SK-N-SH (cell line): ENCODE data around the gene CHDH. TPM values are rescaled to one million over a fixed set of nuclear protein-coding genes. Genes with fewer than 3 reads are reported as not detected.

Source experiments
- CTCF ChIA-PET: fragments of 300-600, 350-600 bp; formaldehyde crosslinking; extraction: SDS; loops from one replicate; lab custom pipeline; 2021; lab: Yijun Ruan, JAX
- POLR2A ChIA-PET: fragments of 350-600 bp; sonication (Branson Sonifier 250); formaldehyde crosslinking; extraction: SDS; loops from one replicate; lab custom pipeline; 2020; ENCODE audit warnings: antibody characterized with exemption, inconsistent platforms; lab: Yijun Ruan, JAX
- DNase-seq: peaks from one replicate; pipeline ENCODE4 v3.0.0; 2012
- H2AFZ ChIP-seq: fragments of 200-600 bp; sonication (generic); 2 replicates; pipeline ENCODE4 v1.8.1; 2016; ENCODE audit warnings: antibody characterized with exemption, mild to moderate bottlenecking, low read depth
- H3F3A ChIP-seq: fragments of 200-600 bp; sonication (generic); replicated peaks from 2 replicates; pipeline ENCODE3; 2016; ENCODE audit warnings: antibody characterized with exemption, mild to moderate bottlenecking; ENCODE audit not compliant: insufficient read depth
- H3K27ac ChIP-seq, 2 experiments: fragments of 200-500 bp in 1 of 2; fragments of 200-600 bp in 1 of 2; sonication (Bioruptor generic) in 1 of 2; sonication (generic), shearing (Covaris generic) in 1 of 2; 2 replicates each; pipeline versions ENCODE4 v1.5.1 to v1.6.1; 2014 to 2016; ENCODE audit warnings: low read depth in 2 of 2, inconsistent platforms in 1 of 2, low read length in 1 of 2, mild to moderate bottlenecking in 1 of 2, mixed read lengths in 1 of 2
- H3K27me3 ChIP-seq: fragments of 200-600 bp; sonication (generic), shearing (Covaris generic); 2 replicates; pipeline ENCODE4 v1.6.1; 2016; ENCODE audit warnings: mixed run types; ENCODE audit not compliant: insufficient read depth
- H3K36me3 ChIP-seq, 2 experiments: fragments of 200-500 bp in 1 of 2; fragments of 200-600 bp in 1 of 2; sonication (Bioruptor generic) in 1 of 2; sonication (generic) in 1 of 2; replicated peaks in 1 of 2; 2 replicates each; pipeline versions ENCODE3 to v1.5.1; 2014 to 2016; ENCODE audit warnings: low read length in 1 of 2, mild to moderate bottlenecking in 1 of 2; ENCODE audit not compliant: insufficient read depth in 2 of 2, control insufficient read depth in 1 of 2
- H3K4me1 ChIP-seq, 2 experiments: fragments of 200-500 bp in 1 of 2; fragments of 200-600 bp in 1 of 2; sonication (Bioruptor generic) in 1 of 2; sonication (generic), shearing (Covaris generic) in 1 of 2; 2 replicates each; pipeline versions ENCODE4 v1.5.1 to v1.6.1; 2014 to 2016; ENCODE audit warnings: low read depth in 1 of 2, low read length in 1 of 2, mixed run types in 1 of 2; ENCODE audit not compliant: insufficient read depth in 2 of 2, control insufficient read depth in 1 of 2
- H3K4me2 ChIP-seq: fragments of 200-600 bp; sonication (generic), shearing (Covaris generic); 2 replicates; pipeline ENCODE4 v1.6.1; 2017; ENCODE audit warnings: mixed run types
- H3K4me3 ChIP-seq, 2 experiments: fragments of 200-500 bp in 1 of 2; fragments of 200-600 bp in 1 of 2; sonication (Bioruptor generic) in 1 of 2; sonication (generic), shearing (Covaris generic) in 1 of 2; 2 replicates each; pipeline versions ENCODE4 v1.5.1 to v1.8.1; 2014 to 2016; ENCODE audit warnings: low read depth in 2 of 2, inconsistent platforms in 1 of 2, low read length in 1 of 2, mild to moderate bottlenecking in 1 of 2, mixed read lengths in 1 of 2, moderate library complexity in 1 of 2
- H3K79me2 ChIP-seq: fragments of 200-600 bp; sonication (generic); 2 replicates; pipeline ENCODE4 v1.8.1; 2017; ENCODE audit warnings: mild to moderate bottlenecking; ENCODE audit not compliant: insufficient read depth
- H3K9ac ChIP-seq: fragments of 200-600 bp; sonication (generic); 2 replicates; pipeline ENCODE4 v1.6.1; 2017; ENCODE audit warnings: mixed run types
- H3K9me2 ChIP-seq: fragments of 200-600 bp; sonication (generic); 2 replicates; pipeline ENCODE4 v1.6.1; 2017; ENCODE audit warnings: mixed run types
- H3K9me3 ChIP-seq: fragments of 200-600 bp; sonication (generic); 2 replicates; pipeline ENCODE4 v1.6.1; 2017; ENCODE audit warnings: mixed run types, mild to moderate bottlenecking, moderate library complexity
- H4K20me1 ChIP-seq: fragments of 200-600 bp; sonication (generic); 2 replicates; pipeline ENCODE4 v1.6.1; 2017; ENCODE audit warnings: mild to moderate bottlenecking, mixed run types; ENCODE audit not compliant: insufficient read depth
- EP300 ChIP-seq, 2 experiments: IDR thresholded peaks; 2 replicates each; pipeline versions ENCODE4 v1.4.0 to v1.6.1; 2012; ENCODE audit warnings: borderline replicate concordance in 1 of 2, low read depth in 1 of 2, low read length in 1 of 2
- FOXM1 ChIP-seq: IDR thresholded peaks from 2 replicates; pipeline ENCODE4 v1.4.0; 2012; ENCODE audit warnings: low read depth, mild to moderate bottlenecking
- GABPA ChIP-seq: IDR thresholded peaks from 2 replicates; pipeline ENCODE4 v1.4.0; 2012; ENCODE audit warnings: low read depth, mild to moderate bottlenecking
- JUND ChIP-seq: IDR thresholded peaks from 2 replicates; pipeline ENCODE4 v1.4.0; 2012
- MEF2A ChIP-seq: IDR thresholded peaks from 2 replicates; pipeline ENCODE4 v1.4.0; 2012; ENCODE audit warnings: low read depth, borderline replicate concordance
- MXI1 ChIP-seq: IDR thresholded peaks from 2 replicates; pipeline ENCODE4 v1.6.1; 2012; ENCODE audit warnings: mild to moderate bottlenecking, low read depth, low read length, improper control_type of control experiment
- NRF1 ChIP-seq: IDR thresholded peaks from 2 replicates; pipeline ENCODE4 v1.6.1; 2012; ENCODE audit warnings: low read depth, mild to moderate bottlenecking, low read length
- POLR2AphosphoS5 ChIP-seq: IDR thresholded peaks from 2 replicates; pipeline ENCODE4 v1.6.1; 2012; ENCODE audit warnings: low read depth, low read length
- RAD21 ChIP-seq: IDR thresholded peaks from 2 replicates; pipeline ENCODE4 v1.6.1; 2012; ENCODE audit warnings: mild to moderate bottlenecking, low read length
- RCOR1 ChIP-seq: fragments of 150-350 bp; IDR thresholded peaks from 2 replicates; pipeline ENCODE4 v1.6.1; 2017; ENCODE audit warnings: antibody characterized with exemption, low read length
- RFX5 ChIP-seq: IDR thresholded peaks from 2 replicates; pipeline ENCODE4 v1.6.1; 2012; ENCODE audit warnings: mild to moderate bottlenecking, improper control_type of control experiment, low read length
- RXRA ChIP-seq: IDR thresholded peaks from 2 replicates; pipeline ENCODE4 v1.4.0; 2012; ENCODE audit warnings: low read depth, mild to moderate bottlenecking, borderline replicate concordance
- SMC3 ChIP-seq: IDR thresholded peaks from 2 replicates; pipeline ENCODE4 v1.6.1; 2012; ENCODE audit warnings: low read depth, low read length, improper control_type of control experiment
- TCF12 ChIP-seq: IDR thresholded peaks from 2 replicates; pipeline ENCODE4 v1.4.0; 2012
- TEAD4 ChIP-seq: IDR thresholded peaks from 2 replicates; pipeline ENCODE4 v1.4.0; 2012; ENCODE audit warnings: mild to moderate bottlenecking, borderline replicate concordance; ENCODE audit not compliant: insufficient read depth
- YY1 ChIP-seq: IDR thresholded peaks from 2 replicates; pipeline ENCODE4 v1.4.0; 2012; ENCODE audit warnings: low read depth, mild to moderate bottlenecking
- WGBS: methylation state at CpG from one replicate; pipeline ENCODE4 v1.1.6; 2017; ENCODE audit warnings: low lambda C conversion rate; 5-methylcytosine and 5-hydroxymethylcytosine counted together
- polyA plus RNA-seq, 3 experiments: library from polyadenylated mRNA; depleted of rRNA; stranded (reverse); fragments of >200 nt; gene quantifications; 2 replicates each; pipeline ENCODE4 v1.2.3, GENCODE V29; 2012
- TF ChIP-seq, protein P1 (sequence below): IDR thresholded peaks from 2 replicates; pipeline ENCODE4 v1.6.1; 2012; ENCODE audit warnings: mild to moderate bottlenecking, low read depth, low read length, moderate library complexity
- TF ChIP-seq, protein P2 (sequence below): IDR thresholded peaks from 2 replicates; pipeline ENCODE4 v1.4.0; 2012; ENCODE audit warnings: low read depth, borderline replicate concordance
- TF ChIP-seq, protein P3 (sequence below): fragments of 150-350 bp; IDR thresholded peaks from 2 replicates; pipeline ENCODE4 v1.6.1; 2017; ENCODE audit warnings: antibody characterized with exemption, low read length, low read depth, borderline replicate concordance
- TF ChIP-seq, protein P4 (sequence below): fragments of 200-600 bp; sonication (generic); IDR thresholded peaks from 2 replicates; pipeline ENCODE4 v1.6.1; 2017; ENCODE audit warnings: antibody characterized with exemption, mild to moderate bottlenecking, moderate library complexity

Gene CHDH
- polyA plus RNA-seq, 1 of the 3 experiments (the other 2 are of a cell fraction) = 0.33 TPM

DNA sequence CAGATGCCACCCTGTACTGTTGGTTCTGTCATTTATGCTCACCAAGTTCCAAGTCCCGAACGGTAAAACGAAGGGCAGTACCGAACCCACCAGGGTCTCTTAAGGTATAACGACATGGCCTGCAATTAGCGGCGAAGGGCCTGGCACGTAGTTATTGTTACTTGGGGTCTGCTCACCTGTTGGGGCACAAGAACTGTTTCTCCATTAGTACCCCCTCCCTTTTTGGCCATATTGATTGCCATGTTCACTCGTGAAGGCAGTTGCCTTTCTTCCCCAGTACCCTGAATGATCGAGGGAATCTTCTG lies 584 bp upstream of the CHDH start:
- Histone ChIP-seq H3K4me3 (no peak overlapping the region), H3K79me2 (no peaks in the 10 kb centered on the region), H4K20me1 (no peaks in the 10 kb centered on the region), H3K9me3 (no peaks in the 10 kb centered on the region), H3K27ac (no peak overlapping the region), H3K4me1 (peaks cover 0 to 8% of the 10 kb centered on the region in 2 experiments; a peak in 1 of 4 replicates), H3K4me2 (peak overlapping the region; percentile 72; the same call in 1 of the 2 replicates), H3K27me3 (peaks cover 30% of the 10 kb centered on the region), H3K36me3 (no peaks in the 10 kb centered on the region), H2AFZ (no peak overlapping the region), H3F3A (no peaks in the 10 kb centered on the region), H3K9me2 (no peaks in the 10 kb centered on the region), H3K9ac (no peak overlapping the region)
- ChIA-PET POLR2A (no interaction called here), CTCF (no interaction called here)
- no peak for DNase-seq
- TF ChIP-seq MEF2A = no peak
- no peak for TF ChIP-seq POLR2AphosphoS5
- TF ChIP-seq JUND = no peak
- no peak for TF ChIP-seq MXI1
- TF ChIP-seq YY1 = no peak
- no peak for TF ChIP-seq FOXM1
- no peak for TF ChIP-seq SMC3
- TF ChIP-seq TCF12 = no peak
- TF ChIP-seq, protein P1, sequence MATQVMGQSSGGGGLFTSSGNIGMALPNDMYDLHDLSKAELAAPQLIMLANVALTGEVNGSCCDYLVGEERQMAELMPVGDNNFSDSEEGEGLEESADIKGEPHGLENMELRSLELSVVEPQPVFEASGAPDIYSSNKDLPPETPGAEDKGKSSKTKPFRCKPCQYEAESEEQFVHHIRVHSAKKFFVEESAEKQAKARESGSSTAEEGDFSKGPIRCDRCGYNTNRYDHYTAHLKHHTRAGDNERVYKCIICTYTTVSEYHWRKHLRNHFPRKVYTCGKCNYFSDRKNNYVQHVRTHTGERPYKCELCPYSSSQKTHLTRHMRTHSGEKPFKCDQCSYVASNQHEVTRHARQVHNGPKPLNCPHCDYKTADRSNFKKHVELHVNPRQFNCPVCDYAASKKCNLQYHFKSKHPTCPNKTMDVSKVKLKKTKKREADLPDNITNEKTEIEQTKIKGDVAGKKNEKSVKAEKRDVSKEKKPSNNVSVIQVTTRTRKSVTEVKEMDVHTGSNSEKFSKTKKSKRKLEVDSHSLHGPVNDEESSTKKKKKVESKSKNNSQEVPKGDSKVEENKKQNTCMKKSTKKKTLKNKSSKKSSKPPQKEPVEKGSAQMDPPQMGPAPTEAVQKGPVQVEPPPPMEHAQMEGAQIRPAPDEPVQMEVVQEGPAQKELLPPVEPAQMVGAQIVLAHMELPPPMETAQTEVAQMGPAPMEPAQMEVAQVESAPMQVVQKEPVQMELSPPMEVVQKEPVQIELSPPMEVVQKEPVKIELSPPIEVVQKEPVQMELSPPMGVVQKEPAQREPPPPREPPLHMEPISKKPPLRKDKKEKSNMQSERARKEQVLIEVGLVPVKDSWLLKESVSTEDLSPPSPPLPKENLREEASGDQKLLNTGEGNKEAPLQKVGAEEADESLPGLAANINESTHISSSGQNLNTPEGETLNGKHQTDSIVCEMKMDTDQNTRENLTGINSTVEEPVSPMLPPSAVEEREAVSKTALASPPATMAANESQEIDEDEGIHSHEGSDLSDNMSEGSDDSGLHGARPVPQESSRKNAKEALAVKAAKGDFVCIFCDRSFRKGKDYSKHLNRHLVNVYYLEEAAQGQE = no peak
- TF ChIP-seq TEAD4 = no peak
- TF ChIP-seq, protein P2, sequence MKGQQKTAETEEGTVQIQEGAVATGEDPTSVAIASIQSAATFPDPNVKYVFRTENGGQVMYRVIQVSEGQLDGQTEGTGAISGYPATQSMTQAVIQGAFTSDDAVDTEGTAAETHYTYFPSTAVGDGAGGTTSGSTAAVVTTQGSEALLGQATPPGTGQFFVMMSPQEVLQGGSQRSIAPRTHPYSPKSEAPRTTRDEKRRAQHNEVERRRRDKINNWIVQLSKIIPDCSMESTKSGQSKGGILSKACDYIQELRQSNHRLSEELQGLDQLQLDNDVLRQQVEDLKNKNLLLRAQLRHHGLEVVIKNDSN = no peak
- no peak for TF ChIP-seq RXRA
- TF ChIP-seq GABPA = no peak
- no peak for TF ChIP-seq RFX5
- TF ChIP-seq, protein P3, sequence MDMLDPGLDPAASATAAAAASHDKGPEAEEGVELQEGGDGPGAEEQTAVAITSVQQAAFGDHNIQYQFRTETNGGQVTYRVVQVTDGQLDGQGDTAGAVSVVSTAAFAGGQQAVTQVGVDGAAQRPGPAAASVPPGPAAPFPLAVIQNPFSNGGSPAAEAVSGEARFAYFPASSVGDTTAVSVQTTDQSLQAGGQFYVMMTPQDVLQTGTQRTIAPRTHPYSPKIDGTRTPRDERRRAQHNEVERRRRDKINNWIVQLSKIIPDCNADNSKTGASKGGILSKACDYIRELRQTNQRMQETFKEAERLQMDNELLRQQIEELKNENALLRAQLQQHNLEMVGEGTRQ = no peak
- TF ChIP-seq NRF1 = no peak
- no peak for TF ChIP-seq RAD21
- TF ChIP-seq, protein P4, sequence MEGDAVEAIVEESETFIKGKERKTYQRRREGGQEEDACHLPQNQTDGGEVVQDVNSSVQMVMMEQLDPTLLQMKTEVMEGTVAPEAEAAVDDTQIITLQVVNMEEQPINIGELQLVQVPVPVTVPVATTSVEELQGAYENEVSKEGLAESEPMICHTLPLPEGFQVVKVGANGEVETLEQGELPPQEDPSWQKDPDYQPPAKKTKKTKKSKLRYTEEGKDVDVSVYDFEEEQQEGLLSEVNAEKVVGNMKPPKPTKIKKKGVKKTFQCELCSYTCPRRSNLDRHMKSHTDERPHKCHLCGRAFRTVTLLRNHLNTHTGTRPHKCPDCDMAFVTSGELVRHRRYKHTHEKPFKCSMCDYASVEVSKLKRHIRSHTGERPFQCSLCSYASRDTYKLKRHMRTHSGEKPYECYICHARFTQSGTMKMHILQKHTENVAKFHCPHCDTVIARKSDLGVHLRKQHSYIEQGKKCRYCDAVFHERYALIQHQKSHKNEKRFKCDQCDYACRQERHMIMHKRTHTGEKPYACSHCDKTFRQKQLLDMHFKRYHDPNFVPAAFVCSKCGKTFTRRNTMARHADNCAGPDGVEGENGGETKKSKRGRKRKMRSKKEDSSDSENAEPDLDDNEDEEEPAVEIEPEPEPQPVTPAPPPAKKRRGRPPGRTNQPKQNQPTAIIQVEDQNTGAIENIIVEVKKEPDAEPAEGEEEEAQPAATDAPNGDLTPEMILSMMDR = no peak
- no peak for TF ChIP-seq RCOR1
- no peak for TF ChIP-seq EP300 (IDR thresholded peaks at IDR 0.05; ENCODE audit: borderline replicate concordance in 1 of 2, low read depth in 1 of 2, low read length in 1 of 2)
- whole genome bisulfite sequencing = 81% methylated on average over 2 of the region's 10 CpGs
